ENCODE measurements around the gene GJA1. TPM values are rescaled to one million over a fixed set of nuclear protein-coding genes. Genes with fewer than 3 reads are reported as not detected.

Gene GJA1
- total and polyA plus RNA-seq, 4 donors: 20.7 to 90.0 (median 65.5) TPM

DNA sequence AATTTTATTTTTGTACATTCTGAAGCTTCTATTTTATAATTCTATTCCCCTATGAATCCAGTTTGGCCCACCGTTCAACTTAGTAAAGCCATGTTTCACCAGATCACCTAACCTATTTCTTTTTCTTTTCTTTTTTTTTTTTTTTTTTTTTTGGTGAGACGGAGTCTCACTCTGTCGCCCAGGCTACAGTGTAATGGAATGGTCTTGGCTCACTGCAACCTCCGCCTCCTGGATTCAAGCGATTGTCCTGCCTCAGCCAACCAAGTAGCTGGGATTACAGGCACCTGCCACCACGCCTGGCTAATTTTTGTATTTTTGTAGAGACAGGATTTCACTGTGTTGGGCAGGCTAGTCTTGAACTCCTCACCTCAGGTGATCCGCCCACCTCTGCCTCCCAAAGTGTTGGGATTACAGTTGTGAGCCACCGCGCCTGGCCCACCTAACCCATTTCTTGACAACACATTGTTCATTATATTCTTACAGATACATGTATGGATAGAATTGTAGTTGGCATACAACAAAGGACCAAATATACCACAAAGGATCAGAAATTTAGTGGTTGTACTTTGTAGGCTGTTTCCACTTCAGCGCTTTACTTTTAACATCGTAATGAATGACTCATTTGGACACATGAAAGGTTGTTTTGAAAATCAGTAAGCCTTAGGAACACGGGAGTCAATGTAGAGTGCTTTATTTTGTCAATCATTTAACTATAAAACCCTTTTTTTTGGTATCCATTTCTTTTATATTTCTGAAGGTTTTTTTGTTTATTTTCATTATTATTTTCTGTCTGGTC, 63.2 kb downstream of the GJA1 start:
- H3K4me3 ChIP-seq: no peak overlapping the region
- H3K27ac ChIP-seq (ENCODE audit: low read depth in 1 of 2, low read length in 1 of 2): no peak overlapping the region
- no peaks in the 10 kb centered on the region for H3K27me3 ChIP-seq (ENCODE audit: control insufficient read depth in 3 of 3, insufficient read depth in 3 of 3, low read length in 2 of 3)
- H3K9me3 ChIP-seq (ENCODE audit: control insufficient read depth in 4 of 4, insufficient read depth in 3 of 4, low read length in 3 of 4): no peaks in the 10 kb centered on the region
- H3K9ac ChIP-seq (ENCODE audit: insufficient read depth in 1 of 2, low read length in 2 of 2): no peak overlapping the region
- WGBS, 2 donors: 77 to 93% methylated on average over 12 of the region's 12 CpGs
- H3K4me1 ChIP-seq (ENCODE audit: control insufficient read depth in 5 of 5, insufficient read depth in 5 of 5, low read length in 5 of 5): peaks cover 0 to 4% (median 0%) of the 10 kb centered on the region in 5 donors
- DNase-seq: no peak
- no peak for ATAC-seq (ENCODE audit: insufficient read depth, low FRiP score)
- TF ChIP-seq, protein P1, sequence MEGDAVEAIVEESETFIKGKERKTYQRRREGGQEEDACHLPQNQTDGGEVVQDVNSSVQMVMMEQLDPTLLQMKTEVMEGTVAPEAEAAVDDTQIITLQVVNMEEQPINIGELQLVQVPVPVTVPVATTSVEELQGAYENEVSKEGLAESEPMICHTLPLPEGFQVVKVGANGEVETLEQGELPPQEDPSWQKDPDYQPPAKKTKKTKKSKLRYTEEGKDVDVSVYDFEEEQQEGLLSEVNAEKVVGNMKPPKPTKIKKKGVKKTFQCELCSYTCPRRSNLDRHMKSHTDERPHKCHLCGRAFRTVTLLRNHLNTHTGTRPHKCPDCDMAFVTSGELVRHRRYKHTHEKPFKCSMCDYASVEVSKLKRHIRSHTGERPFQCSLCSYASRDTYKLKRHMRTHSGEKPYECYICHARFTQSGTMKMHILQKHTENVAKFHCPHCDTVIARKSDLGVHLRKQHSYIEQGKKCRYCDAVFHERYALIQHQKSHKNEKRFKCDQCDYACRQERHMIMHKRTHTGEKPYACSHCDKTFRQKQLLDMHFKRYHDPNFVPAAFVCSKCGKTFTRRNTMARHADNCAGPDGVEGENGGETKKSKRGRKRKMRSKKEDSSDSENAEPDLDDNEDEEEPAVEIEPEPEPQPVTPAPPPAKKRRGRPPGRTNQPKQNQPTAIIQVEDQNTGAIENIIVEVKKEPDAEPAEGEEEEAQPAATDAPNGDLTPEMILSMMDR (IDR thresholded peaks at IDR 0.05; ENCODE audit: control extremely low read depth, extremely low read depth): no peak
- no peaks in the 10 kb centered on the region for H3K36me3 ChIP-seq (ENCODE audit: control insufficient read depth in 4 of 4, insufficient read depth in 4 of 4, low read length in 4 of 4)

Small RNA genes within 50 kb of the gene (small RNA-seq; reads per million reads assigned to genes)
- gene RNU4-35P (ENCODE audit: low replicate concordance): not detected

Other genes with a start within 250 kb of the GJA1 start
- 10 to 100 TPM in 1 of 2 donors, 1 to 10 TPM in 1; 5.8 to 31.7 TPM for gene TBC1D32, start 101.2 kb upstream of the GJA1 start, total RNA-seq
- gene TBC1D32, start 101.2 kb upstream of the GJA1 start, polyA plus RNA-seq: 1 to 10 TPM; 1.2 to 1.7 TPM

All from lung (tissue), 13 donors.